ENCODE data around the gene SNX22. TPM values are rescaled to one million over a fixed set of nuclear protein-coding genes. Genes with fewer than 3 reads are reported as not detected.
"Not testable (repeated sequence)": the region's sequence is repeated elsewhere in the genome, so short reads cannot be mapped to it uniquely, and the experiment has no call there.

The SNX22 gene
- polyA plus RNA-seq (ENCODE audit: insufficient read depth in 1 of 5, insufficient read length in 5 of 5, low replicate concordance in 1 of 5), result 1 to 10 TPM; 1.9 to 3.1 (median 2.8) TPM
- long read RNA-seq, donor 1, partial matches to known transcripts, result 90 of 1,060 reads
- long read RNA-seq, donor 1, other reads (novel, unspliced or antisense), result 970 of 1,060 reads
- long read RNA-seq, donor 2, result 0 reads
- long read RNA-seq, donor 3, partial matches to known transcripts, result 141 of 637 reads
- long read RNA-seq, donor 3, other reads (novel, unspliced or antisense), result 496 of 637 reads
- long read RNA-seq, donor 4, partial matches to known transcripts, result 86 of 524 reads
- long read RNA-seq, donor 4, other reads (novel, unspliced or antisense), result 438 of 524 reads
- long read RNA-seq, donor 5, partial matches to known transcripts, result 975 of 1,022 reads
- long read RNA-seq, donor 5, other reads (novel, unspliced or antisense), result 45 of 1,022 reads
- long read RNA-seq, donor 6, partial matches to known transcripts, result 121 of 797 reads
- long read RNA-seq, donor 6, other reads (novel, unspliced or antisense), result 676 of 797 reads
- long read RNA-seq, donor 7, partial matches to known transcripts, result 103 of 103 reads
- long read RNA-seq, donor 7, other reads (novel, unspliced or antisense), result 0 of 103 reads
- long read RNA-seq, donor 8, partial matches to known transcripts, result 81 of 464 reads
- long read RNA-seq, donor 8, other reads (novel, unspliced or antisense), result 383 of 464 reads

DNA sequence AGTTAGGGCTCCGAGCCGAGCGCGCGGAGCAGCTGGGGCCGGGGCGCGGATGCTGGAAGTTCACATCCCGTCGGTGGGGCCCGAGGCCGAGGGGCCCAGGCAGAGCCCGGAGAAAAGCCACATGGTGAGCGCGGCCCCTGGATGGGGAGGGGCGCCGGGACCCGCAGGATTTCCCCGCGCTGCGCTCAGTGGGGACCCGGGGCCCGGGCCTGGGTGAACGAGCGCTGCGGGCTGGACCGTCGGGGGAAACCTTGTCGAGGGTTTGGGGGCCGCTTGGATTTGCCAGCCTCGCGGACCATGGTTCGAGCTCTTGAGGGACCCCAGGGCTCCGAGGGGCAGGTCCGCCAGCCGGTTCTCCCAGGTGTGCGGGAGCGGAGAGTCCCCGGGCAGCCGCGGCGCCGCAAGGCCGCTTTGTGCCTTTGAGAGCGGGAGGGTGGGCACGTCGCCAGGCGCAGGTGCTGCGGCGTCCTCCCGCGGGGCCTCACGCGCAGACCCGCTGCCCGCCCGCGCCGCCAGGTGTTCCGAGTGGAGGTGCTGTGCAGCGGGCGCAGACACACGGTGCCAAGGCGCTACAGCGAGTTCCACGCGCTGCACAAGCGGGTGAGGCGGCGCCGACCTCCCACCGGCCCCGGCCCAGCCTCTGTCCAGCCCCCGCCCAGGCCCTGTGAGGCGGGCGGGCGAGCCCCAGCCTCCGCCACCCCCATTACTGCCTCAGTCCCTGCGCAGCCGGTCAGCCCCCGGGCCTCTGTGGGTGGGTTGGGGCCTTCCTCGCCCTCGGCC, at the start of gene SNX22:
Gene SNX22, plus strand, starts transcription at position 5 of the 780 bp plus-strand sequence. Its CDS starts 45 bp downstream, at position 50.
- DNase-seq, result no peak

GRCh38 chr15:64102497-64102896, 49.0 kb upstream of the SNX22 start:
- no peak for DNase-seq

GRCh38 chr15:64105113-64105704, 46.3 kb upstream of the SNX22 start:
- DNase-seq, result peak; percentile 58 to 68

GRCh38 chr15:64107337-64107736, 44.2 kb upstream of the SNX22 start:
- no peak for DNase-seq

- DNase-seq, result not testable (repeated sequence)
Observed at GRCh38 chr15:64110108-64110701, 41.3 kb upstream of the SNX22 start.

DNA sequence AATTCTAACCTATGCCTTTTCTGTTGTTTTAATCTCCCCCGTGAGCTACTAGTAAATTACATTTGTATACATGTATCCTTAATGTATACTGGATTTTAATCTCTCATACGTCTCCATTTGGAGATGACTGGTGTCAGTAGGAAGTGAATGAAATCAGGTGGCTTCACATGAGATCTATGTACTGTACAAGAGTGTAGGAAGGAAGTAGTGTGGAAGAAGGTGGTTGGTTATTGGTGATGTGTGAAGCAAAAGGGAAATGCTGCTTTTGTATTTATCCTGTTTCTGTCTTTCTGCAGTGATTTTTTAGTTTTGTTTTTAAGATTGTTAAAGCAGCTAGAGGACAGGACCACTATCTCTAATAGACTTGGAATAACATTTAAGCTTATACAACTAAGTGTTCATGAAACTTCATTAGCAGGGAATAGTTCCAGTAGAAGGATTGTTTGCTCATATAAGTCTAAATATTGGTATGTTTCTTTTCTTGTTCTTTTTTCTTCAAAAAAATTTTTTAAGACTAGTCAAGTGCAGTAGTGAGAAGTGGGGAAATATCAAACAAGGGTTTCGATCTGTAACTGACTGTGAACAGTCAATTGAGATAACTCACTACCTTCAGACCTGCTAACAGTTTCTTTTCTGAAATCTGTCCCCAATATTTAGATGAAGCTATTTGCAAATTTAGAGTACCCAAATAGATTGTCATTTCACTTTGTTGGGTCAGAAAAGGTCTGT, 40.4 kb upstream of the SNX22 start:
- no peak for DNase-seq

DNA sequence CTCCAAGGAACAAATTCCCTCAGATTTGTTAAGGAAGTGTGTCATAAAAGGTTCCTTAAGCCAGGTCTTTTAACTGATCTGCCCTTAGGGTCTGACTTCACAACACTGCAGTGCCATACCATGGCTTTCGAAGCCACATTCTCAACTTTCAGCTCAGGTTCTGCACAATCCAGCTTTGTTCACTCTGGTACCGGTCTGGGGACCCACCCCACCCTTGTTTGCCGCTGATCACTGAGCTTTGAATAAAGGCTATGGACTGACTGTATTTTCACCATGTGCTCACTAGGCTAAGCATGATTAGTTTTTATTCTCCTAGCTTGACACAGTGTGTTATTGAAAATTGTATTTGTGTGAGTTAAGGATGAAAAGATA, 39.9 kb upstream of the SNX22 start:
- DNase-seq, result no peak

- DNase-seq, result no peak
Observed at GRCh38 chr15:64112073-64112772, 39.3 kb upstream of the SNX22 start.

GRCh38 chr15:64112904-64113303, 38.6 kb upstream of the SNX22 start:
- DNase-seq, result no peak

DNA sequence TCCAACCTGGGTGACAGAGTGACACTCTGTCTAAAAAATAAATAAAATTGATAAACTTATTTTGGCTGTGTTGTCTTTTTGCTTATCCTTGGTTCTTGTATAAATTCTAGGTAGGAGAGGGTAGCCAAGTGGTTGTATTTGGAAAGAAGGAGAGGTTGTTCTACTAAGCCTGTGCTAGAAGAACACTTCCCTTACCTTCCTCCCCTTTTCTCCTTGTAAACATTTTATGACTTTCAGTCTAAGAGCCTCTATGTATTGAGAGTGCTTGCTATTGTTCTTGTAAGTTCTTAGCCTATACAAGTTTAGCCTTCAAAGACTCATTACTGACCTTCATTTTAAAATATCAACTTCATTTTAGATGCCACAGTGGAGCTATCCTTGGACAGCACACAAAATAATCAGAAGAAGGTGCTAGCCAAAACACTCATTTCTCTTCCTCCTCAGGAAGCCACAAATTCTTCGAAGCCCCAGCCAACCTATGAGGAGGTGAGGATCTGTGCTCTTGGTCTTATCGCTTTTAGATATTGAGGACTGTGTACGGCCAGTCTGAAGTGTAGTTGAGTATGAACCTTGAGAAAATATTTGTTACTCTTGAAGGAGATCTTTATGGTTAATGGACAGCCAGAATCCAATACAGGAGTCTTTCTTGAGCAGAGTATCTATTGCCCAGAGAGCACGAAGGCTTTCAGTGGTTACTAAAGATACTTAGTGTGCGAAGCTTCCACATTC, 33.6 kb upstream of the SNX22 start:
- no peak for DNase-seq

DNA sequence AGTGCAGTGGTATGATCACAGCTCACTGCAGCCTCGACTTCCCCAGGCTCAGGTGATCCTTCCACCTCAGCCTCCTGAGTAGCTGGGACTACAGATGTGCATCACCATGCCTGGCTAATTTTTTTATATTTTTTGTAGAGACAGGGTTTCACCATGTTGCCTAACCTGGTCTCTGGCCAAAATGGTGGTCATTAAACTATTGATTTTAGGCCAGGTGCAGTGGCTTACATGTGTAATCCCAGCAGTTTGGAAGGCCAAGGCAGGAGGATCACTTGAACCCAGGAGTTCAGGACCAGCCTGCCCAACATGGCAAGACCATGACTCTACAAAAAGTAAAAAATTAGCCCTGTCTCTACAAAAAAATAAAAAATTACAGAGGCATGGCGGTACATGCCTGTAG, 31.2 kb upstream of the SNX22 start:
- DNase-seq, result not testable (repeated sequence)

GRCh38 chr15:64121614-64122013, 29.9 kb upstream of the SNX22 start:
- no peak for DNase-seq

GRCh38 chr15:64122444-64122843, 29.1 kb upstream of the SNX22 start:
- DNase-seq, result no peak

- DNase-seq, result no peak
Observed at GRCh38 chr15:64122936-64123351, 28.6 kb upstream of the SNX22 start.

DNA sequence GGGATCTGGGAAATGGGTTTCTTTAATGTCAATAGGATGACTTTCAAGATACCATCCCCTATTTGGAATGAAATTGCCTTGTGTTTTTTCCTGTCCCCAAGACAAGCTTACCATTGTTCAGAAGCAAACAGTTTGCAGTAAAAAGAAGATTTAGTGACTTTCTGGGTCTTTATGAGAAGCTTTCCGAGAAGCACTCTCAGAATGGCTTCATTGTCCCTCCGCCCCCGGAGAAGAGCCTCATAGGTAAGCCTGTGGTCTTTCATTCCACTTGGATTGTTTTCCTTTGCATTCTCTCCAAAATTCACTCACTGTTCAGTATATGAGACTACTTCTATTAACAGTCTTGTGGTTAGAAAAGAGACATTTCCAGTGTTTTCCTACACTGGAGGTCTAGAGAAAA, 25.6 kb upstream of the SNX22 start:
- DNase-seq, result no peak

- DNase-seq, result no peak
Observed at GRCh38 chr15:64127521-64128270, 23.8 kb upstream of the SNX22 start.

DNA sequence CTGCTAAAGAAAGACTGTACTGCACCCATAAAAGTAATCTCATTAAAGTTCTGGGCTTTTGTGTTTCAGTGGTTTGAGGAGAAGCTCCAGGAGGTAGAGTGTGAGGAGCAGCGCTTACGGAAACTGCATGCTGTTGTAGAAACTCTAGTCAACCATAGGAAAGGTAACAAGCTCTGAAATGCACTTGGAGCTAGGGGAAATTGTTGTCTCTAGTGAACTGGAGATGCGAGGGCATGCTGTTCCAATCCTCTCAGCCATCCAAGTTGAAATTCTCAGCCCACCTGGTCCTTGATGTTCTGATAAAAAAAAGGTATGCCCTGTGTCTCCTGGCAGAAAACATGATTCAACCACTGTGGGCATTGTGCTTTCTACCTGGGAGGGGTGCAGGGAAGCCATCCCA, 21.4 kb upstream of the SNX22 start:
- DNase-seq, result no peak

GRCh38 chr15:64131547-64131946, 20.0 kb upstream of the SNX22 start:
- DNase-seq, result no peak

GRCh38 chr15:64132217-64132616, 19.3 kb upstream of the SNX22 start:
- DNase-seq, result no peak

Measured in right lung (tissue), 10 donors.